CD4-positive, CD25-positive, alpha-beta regulatory T cell (primary cell): ENCODE data around the gene IGFL1. TPM values are rescaled to one million over a fixed set of nuclear protein-coding genes. Genes with fewer than 3 reads are reported as not detected.
"Not testable (repeated sequence)": the region's sequence is repeated elsewhere in the genome, so short reads cannot be mapped to it uniquely, and the experiment has no call there.

Source experiments
- ATAC-seq, 2 donors: fragments of 150-1000 bp; cut with Tn5 transposase; one replicate each; pipeline ENCODE4 v1.10.0; 2021; ENCODE audit warnings: low read depth in 2 of 2, moderate number of reproducible peaks in 2 of 2, moderate library complexity in 1 of 2
- DNase-seq, 3 donors: peaks; one replicate each; pipeline versions ENCODE4 v3.0.0 to v3.0.0-alpha.2; 2012 to 2022; ENCODE audit warnings: mixed read lengths in 1 of 3
- H3K27ac ChIP-seq: one replicate; pipeline ENCODE4 v1.7.0; 2013; ENCODE audit warnings: mild to moderate bottlenecking, low read length; ENCODE audit not compliant: insufficient read depth, poor library complexity, severe bottlenecking
- H3K27me3 ChIP-seq: one replicate; pipeline ENCODE4 v1.7.0; 2013; ENCODE audit warnings: low read length; ENCODE audit not compliant: control insufficient read depth, insufficient read depth
- H3K36me3 ChIP-seq: one replicate; pipeline ENCODE4 v1.7.0; 2013; ENCODE audit warnings: mild to moderate bottlenecking, low read length, moderate library complexity; ENCODE audit not compliant: control insufficient read depth, insufficient read depth
- H3K4me1 ChIP-seq: 2 replicates; pipeline ENCODE4 v1.7.0; 2013; ENCODE audit warnings: mild to moderate bottlenecking, low read length; ENCODE audit not compliant: insufficient read depth, control insufficient read depth, poor library complexity, severe bottlenecking
- H3K4me3 ChIP-seq: one replicate; pipeline ENCODE4 v1.7.0; 2013; ENCODE audit warnings: low read depth, mild to moderate bottlenecking, low read length, moderate library complexity
- H3K9me3 ChIP-seq, 2 experiments: 1 replicate in 1 of 2; 2 replicates in 1 of 2; pipeline ENCODE4 v1.7.0; 2013; ENCODE audit warnings: low read length in 2 of 2, mild to moderate bottlenecking in 1 of 2, moderate library complexity in 1 of 2; ENCODE audit not compliant: control insufficient read depth in 2 of 2
- H3K27ac Mint-ChIP-seq, 3 donors: one replicate each; pipeline ENCODE4 v1.8.0; 2020 to 2022; ENCODE audit warnings: mild to moderate bottlenecking in 3 of 3, mixed read lengths in 3 of 3, moderate library complexity in 2 of 3
- H3K27me3 Mint-ChIP-seq: one replicate; pipeline ENCODE4 v1.8.0; 2022; ENCODE audit warnings: mild to moderate bottlenecking, mixed read lengths
- H3K36me3 Mint-ChIP-seq: one replicate; pipeline ENCODE4 v1.8.0; 2020; ENCODE audit warnings: mixed read lengths
- H3K4me1 Mint-ChIP-seq, 4 donors: one replicate each; pipeline ENCODE4 v1.8.0; 2020 to 2022; ENCODE audit warnings: mixed read lengths in 4 of 4, mild to moderate bottlenecking in 1 of 4
- H3K4me3 Mint-ChIP-seq, 4 donors: one replicate each; pipeline ENCODE4 v1.8.0; 2020 to 2022; ENCODE audit warnings: mild to moderate bottlenecking in 4 of 4, mixed read lengths in 4 of 4, moderate library complexity in 3 of 4
- H3K9me3 Mint-ChIP-seq, 7 donors: one replicate each; pipeline ENCODE4 v1.8.0; 2020 to 2022; ENCODE audit warnings: mixed read lengths in 7 of 7, mild to moderate bottlenecking in 3 of 7, moderate library complexity in 2 of 7
- polyA plus RNA-seq, 4 donors: library from polyadenylated mRNA; unstranded; fragments of 300-500 nt; fragmentation: Illumina TruSeq; gene quantifications; one replicate each; pipeline ENCODE4 v1.2.3, GENCODE V29; 2021
- total RNA-seq: library from RNA; stranded (reverse); gene quantifications from one replicate; pipeline ENCODE4 v1.2.3, GENCODE V29; 2022

Gene IGFL1
- total and polyA plus RNA-seq, 5 donors from 2014 or later: not detected

- DNase-seq: no peak
- Mint-ChIP-seq H3K27me3 (peaks cover 29% of the 10 kb centered on the region), H3K4me1 (peaks cover 0 to 2% (median 0%) of the 10 kb centered on the region in 4 donors), H3K9me3 (peaks cover 0 to 2% (median 0%) of the 10 kb centered on the region in 7 donors), H3K36me3 (no peaks in the 10 kb centered on the region), H3K4me3 (no peak overlapping the region), H3K27ac (no peak overlapping the region)
- no peak overlapping the region for H3K4me3 ChIP-seq
- H3K27me3 ChIP-seq: peaks cover 4% of the 10 kb centered on the region
- H3K9me3 ChIP-seq: no peaks in the 10 kb centered on the region
- no peaks in the 10 kb centered on the region for H3K4me1 ChIP-seq
- no peak for ATAC-seq
- H3K36me3 ChIP-seq: no peaks in the 10 kb centered on the region
- H3K27ac ChIP-seq: no peak overlapping the region
Observed at GRCh38 chr19:46232938-46233621, 3.5 kb downstream of the IGFL1 start.

GRCh38 chr19:46233871-46234270 lies 4.3 kb downstream of the IGFL1 start:
- H3K9me3 ChIP-seq, H3K4me3 Mint-ChIP-seq: not testable (repeated sequence)
- H3K27me3 Mint-ChIP-seq: peaks cover 35% of the 10 kb centered on the region

GRCh38 chr19:46238141-46238540 lies 8.6 kb downstream of the IGFL1 start:
- H3K4me3 ChIP-seq, H3K9me3 Mint-ChIP-seq, H3K4me1 Mint-ChIP-seq, H3K4me1 ChIP-seq, ATAC-seq, H3K27ac Mint-ChIP-seq, H3K4me3 Mint-ChIP-seq, DNase-seq, H3K36me3 ChIP-seq, H3K9me3 ChIP-seq, H3K27ac ChIP-seq, H3K36me3 Mint-ChIP-seq: not testable (repeated sequence)
- H3K27me3 ChIP-seq: peaks cover 13% of the 10 kb centered on the region
- H3K27me3 Mint-ChIP-seq: peaks cover 60% of the 10 kb centered on the region

More at GRCh38 chr19:46233871-46234270, 4.3 kb downstream of the IGFL1 start:
- H3K27ac ChIP-seq, H3K27ac Mint-ChIP-seq, H3K9me3 Mint-ChIP-seq, H3K4me1 Mint-ChIP-seq, H3K27me3 ChIP-seq, H3K36me3 Mint-ChIP-seq, DNase-seq, H3K4me1 ChIP-seq, H3K36me3 ChIP-seq, ATAC-seq, H3K4me3 ChIP-seq: not testable (repeated sequence)

- Histone ChIP-seq H3K27ac (no peak overlapping the region), H3K27me3 (peaks cover 13% of the 10 kb centered on the region), H3K4me1 (no peaks in the 10 kb centered on the region), H3K36me3 (no peaks in the 10 kb centered on the region), H3K4me3 (no peak overlapping the region), H3K9me3 (no peaks in the 10 kb centered on the region)
- H3K9me3 Mint-ChIP-seq: peaks cover 0 to 2% (median 0%) of the 10 kb centered on the region in 7 donors
- no peak overlapping the region for H3K27ac Mint-ChIP-seq
- no peaks in the 10 kb centered on the region for H3K4me1 Mint-ChIP-seq
- peaks cover 67% of the 10 kb centered on the region for H3K27me3 Mint-ChIP-seq
- no peaks in the 10 kb centered on the region for H3K36me3 Mint-ChIP-seq
- DNase-seq (no peak), ATAC-seq (no peak)
- H3K4me3 Mint-ChIP-seq: no peak overlapping the region
Observed at GRCh38 chr19:46239193-46240024, 9.9 kb downstream of the IGFL1 start.

GRCh38 chr19:46240693-46241092 lies 11.2 kb downstream of the IGFL1 start:
- H3K27me3 ChIP-seq: peaks cover 15% of the 10 kb centered on the region
- no peak for ATAC-seq
- peaks cover 0 to 2% (median 0%) of the 10 kb centered on the region in 7 donors for H3K9me3 Mint-ChIP-seq

GRCh38 chr19:46241626-46242025 lies 12.1 kb downstream of the IGFL1 start:
- no peaks in the 10 kb centered on the region for H3K9me3 ChIP-seq
- Mint-ChIP-seq H3K27me3 (peaks cover 69% of the 10 kb centered on the region), H3K4me1 (no peaks in the 10 kb centered on the region), H3K9me3 (no peaks in the 10 kb centered on the region), H3K4me3 (no peak overlapping the region), H3K36me3 (no peaks in the 10 kb centered on the region), H3K27ac (no peak overlapping the region)
- no peaks in the 10 kb centered on the region for H3K36me3 ChIP-seq
- DNase-seq (no peak), ATAC-seq (no peak)
- no peak overlapping the region for H3K4me3 ChIP-seq
- peaks cover 13% of the 10 kb centered on the region for H3K27me3 ChIP-seq
- H3K27ac ChIP-seq: no peak overlapping the region
- H3K4me1 ChIP-seq: no peaks in the 10 kb centered on the region

More at GRCh38 chr19:46240693-46241092, 11.2 kb downstream of the IGFL1 start:
- no peaks in the 10 kb centered on the region for H3K9me3 ChIP-seq
- Mint-ChIP-seq H3K36me3 (no peaks in the 10 kb centered on the region), H3K4me1 (no peaks in the 10 kb centered on the region), H3K4me3 (no peak overlapping the region), H3K27ac (no peak overlapping the region), H3K27me3 (peaks cover 69% of the 10 kb centered on the region)
- no peaks in the 10 kb centered on the region for H3K36me3 ChIP-seq
- H3K27ac ChIP-seq: no peak overlapping the region
- no peak overlapping the region for H3K4me3 ChIP-seq
- DNase-seq: no peak
- H3K4me1 ChIP-seq: no peaks in the 10 kb centered on the region

- not testable (repeated sequence) for ATAC-seq, H3K4me1 Mint-ChIP-seq, H3K4me3 ChIP-seq, H3K36me3 ChIP-seq, H3K4me1 ChIP-seq, H3K27ac ChIP-seq, H3K9me3 ChIP-seq, H3K9me3 Mint-ChIP-seq, H3K27ac Mint-ChIP-seq, H3K4me3 Mint-ChIP-seq, H3K36me3 Mint-ChIP-seq, DNase-seq
- peaks cover 13% of the 10 kb centered on the region for H3K27me3 ChIP-seq
- peaks cover 73% of the 10 kb centered on the region for H3K27me3 Mint-ChIP-seq
Observed at GRCh38 chr19:46243081-46243654, 13.6 kb downstream of the IGFL1 start.
